BLaER1 (cell line): Measurements from ENCODE around the gene PINK1.

Experiments
- H3K27ac ChIP-seq: shearing (Covaris generic); formaldehyde crosslinking; 2 replicates; pipeline ENCODE4 v1.8.1; 2022
- H3K27me3 ChIP-seq: shearing (Covaris generic); formaldehyde crosslinking; 2 replicates; pipeline ENCODE4 v1.8.1; 2022
- H3K36me3 ChIP-seq: shearing (Covaris generic); formaldehyde crosslinking; 2 replicates; pipeline ENCODE4 v1.8.1; 2022
- H3K4me1 ChIP-seq: shearing (Covaris generic); formaldehyde crosslinking; 2 replicates; pipeline ENCODE4 v1.8.1; 2022
- H3K4me2 ChIP-seq: shearing (Covaris generic); formaldehyde crosslinking; 2 replicates; pipeline ENCODE4 v1.8.1; 2022
- H3K4me3 ChIP-seq: shearing (Covaris generic); formaldehyde crosslinking; 2 replicates; pipeline ENCODE4 v1.8.1; 2022
- H3K9ac ChIP-seq: shearing (Covaris generic); formaldehyde crosslinking; 2 replicates; pipeline ENCODE4 v1.8.1; 2022
- H3K9me3 ChIP-seq: shearing (Covaris generic); formaldehyde crosslinking; 2 replicates; pipeline ENCODE4 v1.8.1; 2022
- H4K20me1 ChIP-seq: shearing (Covaris generic); formaldehyde crosslinking; 2 replicates; pipeline ENCODE4 v1.8.1; 2022
- Cebpa-rat ChIP-seq: shearing (Covaris generic); IDR thresholded peaks from 2 replicates; pipeline ENCODE4 v1.8.1; 2022

PINK1 gene

GRCh38 chr1:20641975-20642374 is 8.7 kb downstream of the PINK1 start:
- Histone ChIP-seq H3K27ac (no peak overlapping the region), H3K4me3 (no peak overlapping the region), H3K9ac (no peak overlapping the region), H4K20me1 (no peaks in the 10 kb centered on the region; the same call in 1 of the 2 replicates), H3K36me3 (peaks cover 21% of the 10 kb centered on the region), H3K4me1 (no peaks in the 10 kb centered on the region), H3K4me2 (no peak overlapping the region), H3K9me3 (no peaks in the 10 kb centered on the region), H3K27me3 (no peaks in the 10 kb centered on the region)
- TF ChIP-seq Cebpa-rat = no peak

GRCh38 chr1:20643080-20643479 is 9.8 kb downstream of the PINK1 start:
- Histone ChIP-seq H3K36me3 (peaks cover 20% of the 10 kb centered on the region), H3K4me1 (no peaks in the 10 kb centered on the region), H3K27ac (no peak overlapping the region), H3K4me2 (no peak overlapping the region), H3K9ac (no peak overlapping the region), H3K4me3 (no peak overlapping the region), H4K20me1 (no peaks in the 10 kb centered on the region; the same call in 1 of the 2 replicates), H3K27me3 (no peaks in the 10 kb centered on the region), H3K9me3 (no peaks in the 10 kb centered on the region)
- no peak for TF ChIP-seq Cebpa-rat

GRCh38 chr1:20644416-20644815 is 11.2 kb downstream of the PINK1 start:
- H3K36me3 ChIP-seq = peaks cover 26% of the 10 kb centered on the region
- no peak overlapping the region for H3K27ac ChIP-seq
- no peaks in the 10 kb centered on the region; the same call in 1 of the 2 replicates for H4K20me1 ChIP-seq
- H3K4me3 ChIP-seq = no peak overlapping the region
- H3K27me3 ChIP-seq = no peaks in the 10 kb centered on the region
- H3K9ac ChIP-seq = no peak overlapping the region
- no peaks in the 10 kb centered on the region for H3K4me1 ChIP-seq
- H3K9me3 ChIP-seq = no peaks in the 10 kb centered on the region
- no peak overlapping the region for H3K4me2 ChIP-seq
- TF ChIP-seq Cebpa-rat = no peak

GRCh38 chr1:20645414-20645813 is 12.2 kb downstream of the PINK1 start:
- no peaks in the 10 kb centered on the region; the same call in 1 of the 2 replicates for H4K20me1 ChIP-seq
- H3K4me2 ChIP-seq = no peak overlapping the region
- H3K36me3 ChIP-seq = peaks cover 36% of the 10 kb centered on the region
- no peak overlapping the region for H3K27ac ChIP-seq
- no peak for TF ChIP-seq Cebpa-rat
- H3K9ac ChIP-seq = no peak overlapping the region
- H3K27me3 ChIP-seq = no peaks in the 10 kb centered on the region
- H3K4me1 ChIP-seq = no peaks in the 10 kb centered on the region
- H3K9me3 ChIP-seq = no peaks in the 10 kb centered on the region
- no peak overlapping the region for H3K4me3 ChIP-seq

- Histone ChIP-seq H3K4me1 (no peaks in the 10 kb centered on the region), H3K36me3 (peaks cover 66% of the 10 kb centered on the region), H4K20me1 (peaks cover 15% of the 10 kb centered on the region), H3K4me2 (no peak overlapping the region), H3K9ac (no peak overlapping the region), H3K27me3 (no peaks in the 10 kb centered on the region), H3K27ac (no peak overlapping the region), H3K9me3 (no peaks in the 10 kb centered on the region), H3K4me3 (no peak overlapping the region)
- no peak for TF ChIP-seq Cebpa-rat
These were observed 15.2 kb downstream of the PINK1 start for GRCh38 chr1:20648438-20648837.

GRCh38 chr1:20648946-20649345 is 15.7 kb downstream of the PINK1 start:
- peaks cover 20% of the 10 kb centered on the region for H4K20me1 ChIP-seq
- H3K9ac ChIP-seq = no peak overlapping the region
- H3K4me2 ChIP-seq = no peak overlapping the region
- no peak overlapping the region for H3K4me3 ChIP-seq
- H3K4me1 ChIP-seq = no peaks in the 10 kb centered on the region
- H3K9me3 ChIP-seq = no peaks in the 10 kb centered on the region
- peaks cover 72% of the 10 kb centered on the region for H3K36me3 ChIP-seq
- no peaks in the 10 kb centered on the region for H3K27me3 ChIP-seq
- no peak for TF ChIP-seq Cebpa-rat
- H3K27ac ChIP-seq = no peak overlapping the region

- no peak for TF ChIP-seq Cebpa-rat
- Histone ChIP-seq H3K27ac (no peak overlapping the region), H3K4me2 (no peak overlapping the region), H3K36me3 (peaks cover 96% of the 10 kb centered on the region), H3K4me1 (no peaks in the 10 kb centered on the region), H4K20me1 (peaks cover 50% of the 10 kb centered on the region), H3K9me3 (no peaks in the 10 kb centered on the region), H3K27me3 (no peaks in the 10 kb centered on the region), H3K4me3 (no peak overlapping the region), H3K9ac (no peak overlapping the region)
These were observed 19.0 kb downstream of the PINK1 start for GRCh38 chr1:20652300-20652699.

GRCh38 chr1:20654104-20654690 is 20.9 kb downstream of the PINK1 start:
- Histone ChIP-seq H3K9ac (no peak overlapping the region), H3K4me1 (peaks cover 8% of the 10 kb centered on the region), H3K27ac (no peak overlapping the region), H4K20me1 (peaks cover 69% of the 10 kb centered on the region), H3K27me3 (no peaks in the 10 kb centered on the region), H3K4me2 (no peak overlapping the region), H3K9me3 (no peaks in the 10 kb centered on the region), H3K4me3 (no peak overlapping the region), H3K36me3 (peaks cover 100% of the 10 kb centered on the region)
- TF ChIP-seq Cebpa-rat = no peak

- no peak for TF ChIP-seq Cebpa-rat
- Histone ChIP-seq H3K36me3 (peaks cover 80% of the 10 kb centered on the region), H4K20me1 (peaks cover 85% of the 10 kb centered on the region), H3K4me3 (no peak overlapping the region), H3K9me3 (no peaks in the 10 kb centered on the region), H3K4me2 (no peak overlapping the region), H3K27me3 (no peaks in the 10 kb centered on the region), H3K4me1 (peaks cover 24% of the 10 kb centered on the region), H3K9ac (0 out of 2 replicates have a peak overlapping the region, but pooled peaks have one; percentile 29), H3K27ac (no peak overlapping the region)
These were observed 23.8 kb downstream of the PINK1 start for GRCh38 chr1:20657024-20657423.

- Histone ChIP-seq H3K27ac (no peak overlapping the region), H3K27me3 (no peaks in the 10 kb centered on the region), H3K36me3 (peaks cover 67% of the 10 kb centered on the region), H3K9ac (no peak overlapping the region), H3K4me2 (no peak overlapping the region), H4K20me1 (peaks cover 72% of the 10 kb centered on the region), H3K4me3 (no peak overlapping the region), H3K4me1 (peaks cover 29% of the 10 kb centered on the region), H3K9me3 (no peaks in the 10 kb centered on the region)
- no peak for TF ChIP-seq Cebpa-rat
These were observed 25.1 kb downstream of the PINK1 start for GRCh38 chr1:20658166-20658915.
